OCI-M2 (cell line): ENCODE data around the gene CD37.
"Not testable (repeated sequence)": the region's sequence is repeated elsewhere in the genome, so short reads cannot be mapped to it uniquely, and the experiment has no call there.

Experiments
- DNase-seq: peaks from one replicate; lab custom pipeline; 2025; ENCODE audit not compliant: unreplicated experiment; lab: John Stamatoyannopoulos, UW

Gene CD37, protein sequence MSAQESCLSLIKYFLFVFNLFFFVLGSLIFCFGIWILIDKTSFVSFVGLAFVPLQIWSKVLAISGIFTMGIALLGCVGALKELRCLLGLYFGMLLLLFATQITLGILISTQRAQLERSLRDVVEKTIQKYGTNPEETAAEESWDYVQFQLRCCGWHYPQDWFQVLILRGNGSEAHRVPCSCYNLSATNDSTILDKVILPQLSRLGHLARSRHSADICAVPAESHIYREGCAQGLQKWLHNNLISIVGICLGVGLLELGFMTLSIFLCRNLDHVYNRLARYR

DNA sequence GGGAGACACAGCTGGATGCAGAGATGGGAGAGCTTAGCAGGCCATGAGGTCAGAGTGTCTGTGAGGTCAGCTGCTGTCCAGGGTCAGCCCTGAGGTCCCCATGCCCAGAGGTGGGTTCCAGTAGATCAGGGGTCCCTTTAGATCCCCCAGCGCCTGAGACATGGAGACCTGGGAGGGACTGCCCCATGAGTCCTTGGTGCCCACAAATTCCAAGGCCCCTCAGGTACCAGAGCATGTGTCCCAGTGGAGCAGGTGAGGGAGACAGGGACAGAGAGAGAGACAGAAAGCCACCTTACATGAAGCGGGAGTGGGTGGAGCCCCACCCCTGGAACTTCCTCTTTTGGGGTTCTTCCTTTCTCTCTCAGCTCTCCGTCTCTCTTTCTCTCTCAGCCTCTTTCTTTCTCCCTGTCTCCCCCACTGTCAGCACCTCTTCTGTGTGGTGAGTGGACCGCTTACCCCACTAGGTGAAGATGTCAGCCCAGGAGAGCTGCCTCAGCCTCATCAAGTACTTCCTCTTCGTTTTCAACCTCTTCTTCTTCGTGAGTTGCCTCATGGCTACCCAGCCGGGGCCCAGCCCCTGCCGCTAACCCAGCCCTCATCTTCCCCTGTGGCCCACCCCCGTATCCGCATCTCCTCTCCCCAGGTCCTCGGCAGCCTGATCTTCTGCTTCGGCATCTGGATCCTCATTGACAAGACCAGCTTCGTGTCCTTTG, at the start of gene CD37:
Gene CD37, plus strand, starts transcription at position 336 of the 713 bp plus-strand sequence. Its CDS starts 135 bp downstream, at position 471.
- no peak for DNase-seq

DNA sequence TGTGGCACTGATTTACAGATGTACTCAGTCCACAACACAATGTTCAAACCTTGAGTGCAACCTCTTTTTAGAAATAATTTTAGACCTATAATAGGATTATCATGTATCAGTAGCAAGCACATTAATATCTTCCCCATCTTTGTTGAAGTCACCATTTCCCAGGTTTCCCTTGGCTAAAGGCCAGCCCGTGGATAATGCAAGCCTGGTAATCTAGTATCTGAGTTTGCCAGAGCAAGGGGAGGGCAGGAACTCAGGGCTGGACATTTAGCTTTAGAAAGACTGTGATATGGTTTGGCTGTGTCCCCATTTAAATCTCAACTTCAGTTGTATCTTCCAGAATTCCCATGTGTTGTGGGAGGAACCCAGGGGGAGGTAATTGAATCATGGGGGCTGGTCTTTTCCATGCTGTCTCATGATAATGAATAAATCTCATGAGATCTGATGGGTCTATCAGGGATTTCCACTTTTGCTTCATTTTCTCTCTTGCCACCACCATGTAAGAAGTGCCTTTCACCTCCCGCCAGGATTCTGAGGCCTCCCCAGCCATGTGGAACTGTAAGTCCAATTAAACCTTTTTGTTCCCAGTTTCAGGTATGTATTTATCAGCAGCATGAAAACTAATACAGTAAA, 48.0 kb upstream of the CD37 start:
- DNase-seq = no peak

DNA sequence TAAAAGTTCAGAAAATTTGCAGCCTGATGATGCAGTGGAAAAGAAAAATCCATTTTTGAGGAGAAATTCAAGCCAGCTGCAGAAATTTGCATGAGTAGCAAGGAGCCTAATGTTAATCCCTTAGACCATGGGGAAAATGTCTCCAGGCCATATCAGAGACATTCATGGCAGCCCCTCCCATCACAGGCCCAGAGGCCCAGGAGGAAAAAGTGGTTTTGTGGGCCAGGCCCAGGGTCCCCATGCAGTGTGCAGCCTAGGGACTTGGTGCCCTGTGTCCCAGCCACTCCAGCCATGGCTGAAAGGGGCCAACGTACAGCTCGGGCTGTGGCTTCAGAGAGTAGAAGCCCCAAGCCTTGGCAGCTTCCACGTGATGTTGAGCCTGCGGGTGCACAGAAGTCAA, 47.0 kb upstream of the CD37 start:
- not testable (repeated sequence) for DNase-seq

DNA sequence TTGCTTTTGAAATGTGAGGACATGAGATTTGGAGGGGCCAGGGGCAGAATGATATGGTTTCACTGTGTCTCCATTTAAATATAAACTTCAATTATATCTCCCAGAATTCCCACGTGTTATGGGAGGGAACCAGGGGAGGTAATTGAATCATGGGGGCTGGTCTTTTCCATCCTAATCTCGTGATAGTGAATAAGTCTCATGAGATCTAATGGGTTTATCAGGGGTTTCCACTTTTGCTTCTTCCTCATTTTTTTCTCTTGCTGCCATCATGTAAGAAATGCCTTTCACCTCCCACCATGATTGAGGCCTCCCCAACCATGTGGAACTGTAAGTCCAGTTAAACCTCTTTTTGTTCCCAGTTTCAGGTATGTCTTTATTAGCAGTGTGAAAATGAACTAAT, 45.9 kb upstream of the CD37 start:
- DNase-seq = not testable (repeated sequence)

DNA sequence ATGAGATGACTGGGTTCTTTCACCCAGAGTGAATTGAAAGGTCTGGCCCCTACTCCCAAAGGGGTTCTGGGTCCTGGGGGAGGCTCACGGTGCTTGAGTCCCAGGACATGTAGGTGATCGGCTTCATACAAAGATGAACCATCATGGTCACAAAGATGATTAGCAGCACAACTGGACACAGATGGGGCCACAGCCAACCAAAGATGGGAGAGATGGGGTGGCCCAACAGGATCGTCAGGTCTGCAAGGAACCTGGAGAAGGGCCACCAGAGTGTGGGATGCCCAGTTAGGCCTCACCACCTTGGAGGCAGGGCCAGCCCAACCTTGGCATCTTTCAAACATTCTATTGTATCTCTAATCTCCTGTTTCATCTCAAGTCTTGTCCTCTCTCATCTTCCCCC, 44.7 kb upstream of the CD37 start:
- no peak for DNase-seq

DNA sequence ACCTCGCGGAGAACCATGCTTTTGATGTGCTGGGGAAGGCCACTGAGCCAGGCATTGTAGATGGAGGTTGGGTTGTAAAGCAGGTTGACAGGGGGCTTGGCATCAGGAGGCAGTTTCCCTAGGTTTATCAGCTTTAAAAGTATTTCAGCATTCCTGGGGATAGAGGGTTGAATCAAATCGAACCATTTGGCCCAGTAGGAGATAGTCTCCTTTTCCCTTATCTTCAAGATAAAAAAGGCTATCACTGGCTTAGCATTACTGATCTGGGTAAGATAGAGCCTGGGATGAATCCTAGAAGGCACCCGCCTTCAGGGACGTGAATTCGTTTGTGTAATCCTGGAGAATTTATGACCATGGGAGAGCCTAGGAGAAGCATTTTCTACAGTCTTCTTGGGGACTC, 40.8 kb upstream of the CD37 start:
- DNase-seq = no peak

DNA sequence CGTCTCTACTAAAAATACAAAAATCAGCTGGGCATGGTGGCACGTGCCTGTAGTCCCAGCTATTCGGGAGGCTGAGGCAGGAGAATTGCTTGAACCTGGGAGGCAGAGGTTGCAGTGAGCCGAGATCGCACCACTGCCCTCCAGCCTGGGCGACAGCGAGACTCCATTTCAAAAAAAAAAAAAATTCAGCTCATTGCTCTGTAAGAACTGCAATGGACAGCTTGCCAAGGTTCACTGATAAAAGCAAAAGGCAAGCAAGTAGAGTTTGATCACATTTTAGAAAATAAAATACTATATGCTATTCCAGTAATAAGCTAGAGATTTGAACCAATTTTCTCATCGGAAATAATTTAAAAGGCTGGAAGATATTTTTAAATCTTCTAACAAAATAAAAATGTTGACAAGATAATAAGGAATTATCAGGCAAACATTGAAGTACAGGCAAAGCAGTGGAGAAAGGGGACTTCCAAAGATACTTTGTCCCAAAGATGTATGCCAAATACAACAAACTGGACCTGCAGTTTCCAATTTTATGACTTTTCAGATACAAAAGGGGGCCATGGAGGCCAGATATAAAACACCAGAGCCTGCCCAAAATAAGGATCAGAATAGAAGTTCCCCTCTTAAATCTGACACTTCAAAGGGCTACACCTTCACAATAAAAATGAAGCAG, 39.9 kb upstream of the CD37 start:
- DNase-seq = no peak

DNA sequence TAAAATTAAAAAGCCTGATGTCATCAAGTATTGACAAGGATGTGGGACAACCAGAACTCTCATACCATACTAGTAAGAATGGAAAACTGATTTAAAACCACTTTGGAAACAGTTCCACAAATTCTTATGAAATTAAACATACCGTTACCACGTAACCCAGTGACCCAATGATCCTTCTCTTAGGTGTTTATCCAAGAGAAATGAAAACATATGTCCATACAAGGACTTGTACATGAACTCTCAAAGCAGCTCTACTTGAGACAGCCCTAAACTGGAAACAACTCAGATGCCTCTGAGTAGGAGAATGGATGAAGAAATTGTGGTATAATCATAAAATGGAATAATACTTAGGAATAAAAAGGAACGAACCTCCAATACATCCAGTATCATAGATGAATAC, 37.8 kb upstream of the CD37 start:
- no peak for DNase-seq

DNA sequence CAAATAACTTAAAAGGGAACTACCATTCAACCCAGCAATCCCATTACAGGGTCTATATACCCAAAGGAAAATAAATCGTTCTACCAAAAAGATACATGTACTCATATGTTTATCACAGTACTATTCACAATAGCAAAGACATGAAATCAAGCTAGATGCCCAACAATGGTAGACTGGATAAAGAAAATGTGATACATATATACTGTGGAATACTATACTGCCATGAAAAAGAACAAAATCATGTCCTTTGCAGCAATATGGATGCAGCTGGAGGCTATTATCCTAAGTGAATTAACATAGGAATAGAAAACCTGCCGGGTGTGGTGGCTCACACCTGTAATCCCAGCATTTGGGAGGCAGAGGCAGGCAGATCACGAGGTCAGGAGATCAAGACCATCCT, 36.6 kb upstream of the CD37 start:
- not testable (repeated sequence) for DNase-seq

DNA sequence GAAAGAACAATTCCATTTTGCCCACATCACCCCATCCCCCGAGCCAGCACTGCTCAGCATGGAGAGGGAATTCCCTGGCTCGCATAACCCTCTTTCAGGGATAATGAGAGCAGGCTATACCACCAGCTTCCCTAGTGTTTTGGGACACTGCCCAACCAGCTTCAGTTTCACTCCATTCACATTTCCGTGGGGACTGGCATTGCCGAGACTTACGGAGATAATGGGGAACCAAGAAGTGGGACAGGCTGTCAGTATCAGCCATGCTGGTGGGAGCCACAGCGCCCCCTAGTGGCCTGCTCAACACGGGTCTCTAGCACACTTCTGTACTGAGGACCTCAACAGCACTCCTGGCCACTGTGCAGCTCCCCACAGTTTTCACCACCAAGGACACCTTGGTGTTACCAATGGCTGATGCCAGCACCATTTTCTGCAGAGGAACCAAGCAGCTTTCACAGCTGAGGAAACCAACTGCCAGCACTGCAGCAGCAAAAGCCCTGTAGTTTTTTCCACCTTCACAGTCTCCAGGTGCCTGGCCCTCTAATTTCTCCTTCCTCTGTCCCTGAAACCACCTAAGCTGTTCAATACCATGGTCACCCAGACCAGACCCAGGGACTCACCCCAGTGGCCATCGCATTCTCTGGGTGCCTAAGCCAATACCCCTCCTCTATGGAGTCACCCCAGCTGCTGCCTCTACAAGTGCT, 33.9 kb upstream of the CD37 start:
- DNase-seq = peak; percentile 83

DNA sequence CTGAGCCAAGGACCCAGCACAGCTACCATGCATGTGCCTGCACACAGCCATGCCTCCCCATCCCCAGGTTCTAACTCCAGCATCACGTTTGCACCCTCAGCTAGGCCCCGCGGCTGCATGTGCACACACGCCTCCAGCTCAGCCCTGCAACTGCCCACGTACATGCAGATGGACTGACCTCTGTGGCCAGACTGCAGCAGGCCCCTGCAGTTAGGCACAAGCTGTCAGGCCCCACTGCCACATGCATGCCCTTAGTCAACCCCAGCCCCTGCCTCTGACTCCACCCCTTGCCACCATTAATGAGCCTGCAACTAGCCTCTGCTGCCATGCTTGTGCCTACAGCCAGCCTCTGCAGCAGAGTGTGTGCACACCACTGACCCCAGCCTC, 33.3 kb upstream of the CD37 start:
- no peak for DNase-seq

DNA sequence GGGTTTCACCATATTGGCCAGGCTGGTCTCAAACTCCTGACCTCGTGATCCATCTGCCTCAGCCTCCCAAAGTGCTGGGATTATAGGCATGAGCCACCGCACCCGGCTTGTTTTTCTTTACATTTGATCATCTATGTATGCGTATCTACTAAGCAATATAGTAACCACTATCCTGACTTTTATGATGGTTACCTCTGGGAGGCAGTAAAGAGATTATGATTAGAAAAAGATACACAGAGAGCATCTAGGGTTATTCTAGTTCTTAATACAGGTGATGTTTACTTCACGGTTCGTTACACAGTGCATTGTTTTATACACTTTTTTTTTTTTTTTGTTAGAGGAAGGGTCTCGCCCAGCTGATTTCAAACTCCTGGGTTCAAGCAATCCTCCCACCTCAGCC, 28.5 kb upstream of the CD37 start:
- DNase-seq = not testable (repeated sequence)

DNA sequence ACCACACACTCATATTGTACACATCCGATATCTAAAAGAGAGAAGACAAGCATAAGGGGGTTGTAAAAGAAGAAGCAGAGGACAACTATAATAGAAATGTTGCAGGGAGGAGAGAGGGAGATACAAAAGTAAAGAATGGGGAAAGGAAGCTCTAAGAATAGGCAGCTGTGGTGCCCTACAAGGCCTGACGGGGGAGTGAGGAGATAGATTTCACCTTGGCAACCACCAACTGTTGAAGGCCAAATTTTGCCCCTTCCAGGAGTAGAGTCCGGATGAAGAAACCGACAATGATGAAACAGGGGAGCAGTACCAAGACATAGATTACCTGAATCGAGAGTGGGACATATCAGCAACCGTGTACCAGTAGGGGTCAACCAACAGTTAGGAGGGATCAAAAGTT, 26.1 kb upstream of the CD37 start:
- DNase-seq = no peak

DNA sequence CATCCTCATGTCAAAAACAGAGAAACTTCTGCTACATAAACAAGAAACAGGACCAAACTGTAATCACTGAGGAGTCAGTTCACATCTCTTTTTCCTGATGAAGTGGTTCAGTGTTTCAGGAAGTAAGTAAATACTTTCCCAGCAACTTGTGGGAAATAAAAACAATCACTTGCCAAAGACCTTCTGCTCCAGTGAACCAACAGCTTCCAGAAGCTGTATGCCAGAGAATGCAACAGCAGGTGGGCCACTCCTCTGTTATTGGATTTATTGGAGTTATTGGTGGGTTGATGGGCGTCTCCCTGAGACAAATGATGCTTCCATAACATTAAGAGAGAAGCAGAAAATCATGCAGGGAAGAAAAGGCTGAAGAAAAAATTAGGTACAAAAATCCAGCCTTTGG, 20.1 kb upstream of the CD37 start:
- no peak for DNase-seq

DNA sequence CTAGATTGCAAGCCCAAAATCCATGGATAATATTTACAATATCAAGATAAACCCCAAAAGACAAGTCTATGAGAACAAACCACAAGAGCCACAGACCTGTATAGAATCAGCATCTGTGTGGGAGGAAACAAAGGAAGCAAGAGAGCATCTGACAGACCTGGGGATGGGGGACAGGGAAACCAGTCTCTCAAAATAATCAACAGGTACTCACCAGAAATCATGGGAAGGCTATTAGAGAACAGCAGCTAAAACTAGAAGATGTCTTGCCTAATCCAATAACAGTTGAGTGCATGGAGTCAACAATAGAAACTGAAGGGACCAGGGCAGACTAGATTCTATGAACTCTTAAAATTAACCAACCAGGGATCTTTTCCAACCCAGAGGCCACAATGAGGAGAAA, 18.9 kb upstream of the CD37 start:
- DNase-seq = no peak

DNA sequence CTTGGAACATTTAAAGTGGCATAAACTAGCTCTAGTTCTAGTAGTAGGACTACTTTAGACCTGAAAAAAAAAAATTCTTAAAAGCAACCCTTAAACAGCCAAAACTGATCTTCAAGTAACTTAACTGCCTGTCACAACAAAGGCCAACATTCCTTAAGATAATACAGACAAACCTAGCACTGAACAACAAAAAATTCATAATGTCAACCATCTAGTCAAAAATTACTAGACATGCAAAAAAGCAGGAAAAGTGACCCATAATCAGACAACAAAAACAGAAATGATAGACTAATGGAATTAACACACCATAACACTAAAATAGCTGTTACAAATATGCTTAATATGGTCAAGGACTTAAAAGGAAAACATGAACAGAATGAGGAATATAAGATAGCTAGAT, 16.9 kb upstream of the CD37 start:
- no peak for DNase-seq

DNA sequence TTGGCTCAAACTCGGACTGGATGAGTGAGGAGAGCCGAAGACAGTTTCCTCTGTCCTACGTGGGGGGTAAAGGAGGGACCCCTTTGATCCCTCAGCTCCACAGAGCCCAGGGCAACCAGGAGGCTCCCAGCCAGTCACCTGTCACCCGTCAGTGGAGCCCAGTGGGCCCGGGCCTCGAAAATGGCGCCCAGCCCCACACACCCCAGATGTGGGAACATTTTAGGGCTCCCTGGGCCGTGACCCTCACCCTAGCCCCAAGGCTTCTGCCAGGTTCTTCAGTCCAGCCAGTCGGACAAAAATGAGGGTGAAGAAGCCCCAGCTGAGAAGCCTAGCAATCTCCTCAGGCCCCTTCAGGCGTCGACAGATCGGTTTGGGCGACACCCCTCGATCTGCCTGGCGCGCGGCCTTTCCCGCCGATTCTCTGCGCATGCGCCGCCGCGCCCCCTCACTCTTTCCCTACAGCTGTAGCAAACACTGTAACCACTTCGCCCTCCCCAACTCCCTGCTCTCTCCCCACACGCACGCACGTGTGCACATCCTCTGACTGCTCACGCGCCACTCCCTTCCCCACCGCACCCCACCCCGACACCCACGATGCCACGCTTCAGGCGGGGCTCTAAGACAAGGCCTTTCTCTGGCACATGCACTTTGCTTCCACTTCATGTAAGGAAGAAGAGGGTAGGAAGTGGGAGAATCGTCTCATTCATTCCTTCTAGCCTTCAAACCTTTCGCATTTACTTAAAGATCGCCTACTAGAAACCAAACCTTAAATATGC, 10.2 kb upstream of the CD37 start, which contains the start of gene SLC6A16:
Gene SLC6A16, minus strand, starts transcription at position 391 of the 776 bp plus-strand sequence. CDS start 13,844 bp downstream, outside the sequence.
- no peak for DNase-seq

DNA sequence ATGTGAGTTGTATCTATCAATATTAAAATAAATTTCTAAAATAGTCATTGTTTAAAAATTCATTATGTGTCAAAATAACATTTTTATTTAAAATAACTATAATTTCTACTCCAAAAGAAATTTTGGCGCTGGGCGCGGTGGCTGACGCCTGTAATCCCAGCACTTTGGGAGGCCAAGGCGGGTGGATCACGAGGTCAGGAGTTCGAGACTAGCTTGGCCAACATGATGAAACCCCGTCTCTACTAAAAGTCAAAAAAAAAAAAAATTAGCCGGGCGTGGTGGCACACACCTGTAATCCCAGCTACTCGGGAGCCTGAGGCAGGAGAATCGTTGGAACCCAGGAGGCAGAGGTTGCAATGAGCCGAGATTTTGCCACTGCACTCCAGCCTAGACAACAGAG, 9.4 kb upstream of the CD37 start:
- not testable (repeated sequence) for DNase-seq

DNA sequence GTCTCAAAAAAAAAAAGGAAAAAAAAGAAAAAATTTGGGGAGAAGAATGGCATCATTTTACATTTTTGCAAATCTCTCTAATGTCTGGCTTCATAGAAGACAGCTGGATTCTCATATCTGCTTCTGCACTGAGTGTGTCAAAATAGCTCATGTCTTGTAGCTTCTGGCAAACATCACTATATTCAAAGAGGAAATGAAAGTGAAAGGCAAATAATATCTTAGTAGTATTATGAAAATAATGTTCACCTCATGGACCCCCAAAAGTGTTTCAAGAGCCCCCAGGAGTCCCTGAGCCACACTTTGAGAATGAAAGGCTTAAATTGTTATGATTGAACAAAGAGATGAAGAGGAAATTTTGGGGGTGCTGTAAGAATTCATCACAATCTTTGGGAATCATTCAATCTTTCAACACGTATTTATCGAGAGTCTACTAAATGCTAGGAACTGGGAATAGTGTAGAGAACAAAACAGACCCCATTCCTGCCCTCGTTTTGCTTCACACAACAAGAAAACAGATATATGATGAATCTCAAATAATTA, 9.0 kb upstream of the CD37 start:
- DNase-seq = no peak
